HCT116 (cell line): ENCODE data around the gene GPR37. TPM values are rescaled to one million over a fixed set of nuclear protein-coding genes. Genes with fewer than 3 reads are reported as not detected.
A peak's percentile ranks its signal among the peaks of the same experiment; 100 is the strongest.

Experiments used
- ATAC-seq: fragments of 200-7000 bp; cut with Tn5 transposase; 2 replicates; pipeline ENCODE4 v1.9.1; 2020; ENCODE audit warnings: mild to moderate bottlenecking, moderate library complexity
- BruUV-seq: library from RNA; stranded (reverse); fragments of 400-500 nt; replicated peaks from 2 replicates; lab custom pipeline; 2021; lab: Mats Ljungman, UMichigan
- CTCF ChIA-PET: fragments of 300-600 bp; sonication (Branson Sonifier 250); formaldehyde crosslinking; loops from one replicate; lab custom pipeline; 2021; ENCODE audit warnings: antibody characterized with exemption; lab: Charles Lee
- POLR2A ChIA-PET: fragments of 300-600, 350-600 bp; sonication (Branson Sonifier 250); formaldehyde crosslinking; loops from one replicate; lab custom pipeline; 2021; ENCODE audit warnings: antibody characterized with exemption; lab: Charles Lee
- RAD21 ChIA-PET, 2 experiments: fragments of 300-600 bp; sonication (Branson Sonifier 250); formaldehyde crosslinking; loops; one replicate each; lab custom pipeline; 2023; ENCODE audit warnings: low total read pairs in 2 of 2; ENCODE audit not compliant: uncharacterized antibody in 2 of 2, unreplicated experiment in 2 of 2, low non-redundant PET in 1 of 2; lab: Charles Lee
- DNase-seq: peaks from one replicate; pipeline ENCODE4 v3.0.0-alpha.2; 2010; ENCODE audit warnings: low read depth, low spot score
- H2AFZ ChIP-seq: fragments of 200-600 bp; shearing (Covaris generic), sonication (generic); 2 replicates; pipeline ENCODE4 v1.6.1; 2017; ENCODE audit warnings: low read depth, mixed run types, mixed read lengths, antibody characterized with exemption, low read length; ENCODE audit not compliant: poor library complexity, severe bottlenecking
- H3K27ac ChIP-seq: 2 replicates; pipeline ENCODE4 v1.5.1; 2012; ENCODE audit warnings: low read depth, low read length
- H3K27me3 ChIP-seq: fragments of 200-600 bp; sonication (generic); 2 replicates; pipeline ENCODE4 v1.6.1; 2016; ENCODE audit warnings: mixed run types, low read length, mixed read lengths; ENCODE audit not compliant: insufficient read depth
- H3K36me3 ChIP-seq, 2 experiments: fragments of 200-500 bp in 1 of 2; fragments of 200-600 bp in 1 of 2; sonication (Bioruptor generic) in 1 of 2; sonication (generic) in 1 of 2; 2 replicates each; pipeline versions ENCODE4 v1.5.1 to v1.6.1; 2014 to 2016; ENCODE audit warnings: low read length in 2 of 2, inconsistent platforms in 1 of 2, mixed read lengths in 1 of 2, mixed run types in 1 of 2; ENCODE audit not compliant: insufficient read depth in 2 of 2, control insufficient read depth in 1 of 2
- H3K4me1 ChIP-seq, 2 experiments: fragments of 200-600 bp in 1 of 2; sonication (generic) in 1 of 2; 2 replicates each; pipeline versions ENCODE4 v1.5.1 to v1.6.1; 2012 to 2017; ENCODE audit warnings: low read length in 2 of 2, inconsistent platforms in 1 of 2, mild to moderate bottlenecking in 1 of 2, mixed read lengths in 1 of 2, mixed run types in 1 of 2, moderate library complexity in 1 of 2; ENCODE audit not compliant: insufficient read depth in 2 of 2, control insufficient read depth in 1 of 2
- H3K4me2 ChIP-seq: fragments of 200-600 bp; sonication (generic); 2 replicates; pipeline ENCODE4 v1.6.1; 2017; ENCODE audit warnings: mixed run types, low read length, mixed read lengths
- H3K4me3 ChIP-seq, 2 experiments: fragments of 200-600 bp in 1 of 2; sonication (generic) in 1 of 2; replicated peaks in 1 of 2; 2 replicates each; pipeline ENCODE4 v1.5.1; 2011 to 2016; ENCODE audit warnings: low read length in 2 of 2, control low read depth in 1 of 2, low read depth in 1 of 2, mild to moderate bottlenecking in 1 of 2, mixed read lengths in 1 of 2, mixed run types in 1 of 2
- H3K79me2 ChIP-seq: fragments of 200-600 bp; sonication (generic); 2 replicates; pipeline ENCODE4 v1.6.1; 2017; ENCODE audit warnings: mild to moderate bottlenecking, mixed run types, low read length, moderate library complexity, mixed read lengths; ENCODE audit not compliant: insufficient read depth
- H3K9ac ChIP-seq: fragments of 200-600 bp; sonication (generic); 2 replicates; pipeline ENCODE4 v1.6.1; 2016; ENCODE audit warnings: low read length, mixed read lengths
- H3K9me2 ChIP-seq: fragments of 200-600 bp; sonication (generic), shearing (Covaris generic); 2 replicates; pipeline ENCODE4 v1.6.1; 2017; ENCODE audit warnings: mixed run types, mild to moderate bottlenecking, moderate library complexity; ENCODE audit not compliant: insufficient read depth
- H3K9me3 ChIP-seq, 2 experiments: fragments of 200-500 bp in 1 of 2; fragments of 200-600 bp in 1 of 2; sonication (Bioruptor generic) in 1 of 2; sonication (generic) in 1 of 2; 2 replicates each; pipeline ENCODE4 v1.6.1; 2014 to 2017; ENCODE audit warnings: low read length in 2 of 2, mixed read lengths in 2 of 2, inconsistent platforms in 1 of 2, low read depth in 1 of 2, mild to moderate bottlenecking in 1 of 2, mixed run types in 1 of 2, moderate library complexity in 1 of 2; ENCODE audit not compliant: control insufficient read depth in 1 of 2, insufficient read depth in 1 of 2
- H4K20me1 ChIP-seq: fragments of 200-600 bp; sonication (generic), shearing (Covaris generic); 2 replicates; pipeline ENCODE4 v1.6.1; 2017; ENCODE audit warnings: mixed run types, mild to moderate bottlenecking, moderate library complexity; ENCODE audit not compliant: insufficient read depth
- CEBPB ChIP-seq: IDR thresholded peaks from 2 replicates; pipeline ENCODE4 v1.6.1; 2012; ENCODE audit warnings: low read depth
- EZH2 ChIP-seq: fragments of 200-600 bp; sonication (generic); IDR thresholded peaks from 2 replicates; pipeline ENCODE4 v1.6.1; 2017; ENCODE audit warnings: antibody characterized with exemption, mixed run types
- JUND ChIP-seq: IDR thresholded peaks from 2 replicates; pipeline ENCODE4 v1.6.1; 2012
- MAX ChIP-seq: IDR thresholded peaks from 2 replicates; pipeline ENCODE4 v1.6.1; 2012
- POLR2A ChIP-seq: IDR thresholded peaks from 2 replicates; pipeline ENCODE4 v1.7.0; 2011; ENCODE audit warnings: borderline replicate concordance; ENCODE audit not compliant: insufficient read depth, insufficient read length; ENCODE audit errors: extremely low read depth
- POLR2AphosphoS5 ChIP-seq: IDR thresholded peaks from 2 replicates; pipeline ENCODE4 v1.6.1; 2011; ENCODE audit warnings: mild to moderate bottlenecking, low read depth, low read length, moderate library complexity
- REST ChIP-seq: IDR thresholded peaks from 2 replicates; pipeline ENCODE4 v1.6.1; 2012; ENCODE audit warnings: low read depth
- SRF ChIP-seq: IDR thresholded peaks from 2 replicates; pipeline ENCODE4 v1.6.1; 2012; ENCODE audit warnings: low read depth
- YY1 ChIP-seq: IDR thresholded peaks from 2 replicates; pipeline ENCODE4 v1.6.1; 2011; ENCODE audit warnings: low read length, low read depth, moderate library complexity, mild to moderate bottlenecking; ENCODE audit not compliant: insufficient replicate concordance; ENCODE audit errors: extremely low read depth
- ZFX ChIP-seq: fragments of 450-650 bp; IDR thresholded peaks from 2 replicates; pipeline ENCODE4 v1.6.1; 2017
- intact Hi-C: fragments of 100-400 bp; cut with micrococcal nuclease; formaldehyde crosslinking; loops from 2 replicates; pipeline ENCODE4 v1.10.0; 2022
- total RNA-seq: library from RNA; stranded (reverse); gene quantifications from one replicate; pipeline ENCODE4 v1.2.1, GENCODE V29; 2021; ENCODE audit not compliant: unreplicated experiment

Gene GPR37
- total RNA-seq, 1 experiment from 2014 or later: 2.2 TPM

- no peak for ATAC-seq
- no TSS peak for BruUV-seq
- no peak overlapping the region for H3K27ac ChIP-seq
- H2AFZ ChIP-seq: no peak overlapping the region
- no peak for DNase-seq
- CTCF ChIA-PET: interaction anchor here (0.7 to 1.0 kb wide), 2 partner anchors 16 to 613 kb away, joined by 3 to 4 read pairs; no protein-coding TSS in a partner anchor
- no peak for TF ChIP-seq ZFX
- no peak for TF ChIP-seq EZH2
- TF ChIP-seq SRF: no peak
- TF ChIP-seq CEBPB: no peak
- TF ChIP-seq JUND: no peak
- no peaks in the 10 kb centered on the region for H3K27me3 ChIP-seq
- H4K20me1 ChIP-seq: no peaks in the 10 kb centered on the region
- H3K9me3 ChIP-seq: no peaks in the 10 kb centered on the region
- no peak overlapping the region for H3K9ac ChIP-seq
- H3K79me2 ChIP-seq: no peaks in the 10 kb centered on the region
- H3K4me2 ChIP-seq: no peak overlapping the region
- no peaks in the 10 kb centered on the region for H3K36me3 ChIP-seq
- no peak overlapping the region for H3K4me3 ChIP-seq
- intact Hi-C loops: no loop called here
- POLR2A ChIA-PET: no interaction called here
- no peaks in the 10 kb centered on the region for H3K9me2 ChIP-seq
- H3K4me1 ChIP-seq: peaks cover 4 to 13% of the 10 kb centered on the region in 2 experiments; a peak in 3 of 4 replicates
- RAD21 ChIA-PET: no interaction called here
These were observed 2.9 kb upstream of the GPR37 start for GRCh38 chr7:124768525-124768924.

- Histone ChIP-seq H2AFZ (peak overlapping the region; percentile 93), H3K27ac (no peak overlapping the region; the same call in 1 of the 2 replicates), H4K20me1 (no peaks in the 10 kb centered on the region), H3K9ac (no peak overlapping the region), H3K79me2 (no peaks in the 10 kb centered on the region), H3K27me3 (no peaks in the 10 kb centered on the region), H3K4me1 (peaks cover 4 to 13% of the 10 kb centered on the region in 2 experiments; a peak in 3 of 4 replicates), H3K9me3 (no peaks in the 10 kb centered on the region), H3K4me2 (peak overlapping the region; percentile 93), H3K36me3 (no peaks in the 10 kb centered on the region), H3K9me2 (no peaks in the 10 kb centered on the region), H3K4me3 (peak overlapping the region in 1 of 2 experiments; percentile 64; a peak in 3 of 4 replicates)
- intact Hi-C loops: no loop called here
- ChIA-PET CTCF (interaction anchor here (2.1 kb wide), 1 partner anchor 610 kb away, joined by 8 read pairs; no protein-coding TSS in a partner anchor), POLR2A (no interaction called here), RAD21 (no interaction called here)
- ATAC-seq (no peak), DNase-seq (no peak)
- BruUV-seq: no TSS peak
- no peak for TF ChIP-seq POLR2A
- TF ChIP-seq CEBPB: no peak
- TF ChIP-seq REST: no peak
- no peak for TF ChIP-seq MAX
- TF ChIP-seq JUND: no peak
- TF ChIP-seq YY1: no peak
- TF ChIP-seq POLR2AphosphoS5: no peak
These were observed 668 bp downstream of the GPR37 start for GRCh38 chr7:124764847-124765400.
